Pericardium fibroblast (primary cell): ENCODE data around the gene JADE2. TPM values are rescaled to one million over a fixed set of nuclear protein-coding genes. Genes with fewer than 3 reads are reported as not detected.

Experiments
- total RNA-seq: library from RNA; depleted of rRNA; stranded (reverse); fragments of >200 nt; gene quantifications from 2 replicates; pipeline ENCODE4 v1.2.3, GENCODE V29; 2015

The JADE2 gene
- 15.6 and 39.4 TPM in 2 replicates for total RNA-seq

DNA sequence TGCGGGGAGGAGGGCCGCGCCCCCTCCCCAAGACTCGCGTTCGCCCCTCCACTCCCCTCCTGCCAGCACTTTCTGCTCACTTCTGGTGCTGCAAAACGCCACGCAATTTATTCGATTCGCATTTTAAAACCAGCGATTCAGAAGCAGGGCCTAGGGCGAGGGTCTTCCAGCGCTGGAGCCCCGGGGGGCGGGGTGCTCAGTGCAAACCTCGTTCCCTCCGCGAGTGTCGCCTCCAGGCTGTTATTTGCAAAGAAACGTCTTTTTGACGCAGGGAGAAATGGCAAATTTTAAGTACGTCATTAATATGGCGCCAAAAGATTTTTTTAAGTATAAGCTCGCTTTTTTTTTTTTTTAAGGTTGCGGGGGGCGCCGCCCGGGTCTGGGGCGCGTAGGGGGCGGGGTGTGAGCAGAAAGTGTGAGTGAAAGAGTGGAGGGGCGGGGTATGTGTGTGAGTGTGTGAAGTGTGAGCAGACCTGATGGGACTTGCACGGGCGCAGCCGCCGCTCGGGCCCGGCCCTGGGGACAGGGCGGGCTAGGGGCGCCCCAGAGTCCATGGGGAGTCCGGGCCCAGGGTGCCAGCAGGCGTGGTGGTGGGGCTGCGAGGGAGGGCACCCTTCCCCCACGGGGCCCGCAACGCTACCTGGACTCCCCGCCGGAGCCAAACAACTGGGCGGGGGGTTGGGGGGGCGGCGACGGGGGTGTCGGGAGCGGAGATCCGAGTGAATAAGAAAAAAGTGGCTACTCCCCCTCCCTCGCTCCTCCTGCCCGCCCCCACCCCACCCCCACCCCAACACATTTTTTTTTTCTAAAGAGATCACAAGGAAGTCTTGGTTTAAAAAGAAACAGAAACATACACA lies at the start of gene JADE2:
Gene JADE2 (plus strand): TSS at position 845 of the 857 bp plus-strand sequence. CDS start 10,188 bp downstream, outside the sequence.

Other genes with a start within 250 kb of the JADE2 start
- gene CDKL3, start 158.5 kb upstream of the JADE2 start, total RNA-seq = 0.47 and 2.4 TPM in 2 replicates
- gene UBE2B, start 154.1 kb upstream of the JADE2 start, total RNA-seq = 13.0 and 23.0 TPM in 2 replicates
- gene CDKN2AIPNL, start 113.8 kb upstream of the JADE2 start, total RNA-seq = 18.8 and 25.3 TPM in 2 replicates
- gene SAR1B, start 107.2 kb downstream of the JADE2 start, total RNA-seq = 20.2 and 28.6 TPM in 2 replicates
- 13.7 and 16.5 TPM in 2 replicates for gene SEC24A, start 123.1 kb downstream of the JADE2 start, total RNA-seq
- 23.9 and 42.6 TPM in 2 replicates for gene CAMLG, start 212.9 kb downstream of the JADE2 start, total RNA-seq
- 14.6 and 27.6 TPM in 2 replicates for gene DDX46, start 233.1 kb downstream of the JADE2 start, total RNA-seq